AG04450 (cell line): ENCODE results near the gene PODXL2. TPM values are rescaled to one million over a fixed set of nuclear protein-coding genes. Genes with fewer than 3 reads are reported as not detected.

Source experiments
- CTCF ChIA-PET: fragments of 300-600, 350-600 bp; formaldehyde crosslinking; extraction: SDS; loops from one replicate; lab custom pipeline; 2022; ENCODE audit warnings: antibody characterized with exemption, inconsistent platforms; lab: Charles Lee
- POLR2A ChIA-PET: fragments of 350-600 bp; formaldehyde crosslinking; extraction: SDS; loops from one replicate; lab custom pipeline; 2021; ENCODE audit warnings: antibody characterized with exemption, inconsistent platforms; lab: Yijun Ruan, JAX
- DNase-seq: peaks from one replicate; pipeline ENCODE4 v3.0.0-alpha.2; 2011; ENCODE audit warnings: low read depth, low spot score
- H3K27ac ChIP-seq: one replicate; pipeline ENCODE4 v1.5.1; 2012; ENCODE audit warnings: low read depth, low read length, control low read depth
- H3K27me3 ChIP-seq: one replicate; pipeline ENCODE4 v1.6.0; 2012; ENCODE audit warnings: low read length; ENCODE audit not compliant: control insufficient read depth, insufficient read depth
- H3K4me3 ChIP-seq: 2 replicates; pipeline ENCODE4 v1.5.1; 2011; ENCODE audit warnings: mild to moderate bottlenecking, low read depth, low read length, control low read depth
- H3K9me3 ChIP-seq: 2 replicates; pipeline ENCODE4 v1.5.1; 2012; ENCODE audit warnings: low read length; ENCODE audit not compliant: control insufficient read depth, insufficient read depth
- polyA plus RNA-seq: library from polyadenylated mRNA; depleted of rRNA; stranded (reverse); fragments of >200 nt; gene quantifications from 2 replicates; pipeline ENCODE4 v1.2.3, GENCODE V29; 2011
- TF ChIP-seq, protein P1 (sequence below): IDR thresholded peaks from 2 replicates; pipeline ENCODE4 v1.5.1; 2011; ENCODE audit warnings: low read depth, low read length, control low read depth, inconsistent platforms

The PODXL2 gene
- polyA plus RNA-seq, 1 experiment, result 1.5 TPM

- H3K9me3 ChIP-seq, result no peaks in the 10 kb centered on the region
- ChIA-PET CTCF (interaction anchor here (0.6 kb wide), 1 partner anchor 16 kb away, joined by 4 read pairs; no protein-coding TSS in a partner anchor), POLR2A (no interaction called here)
These were observed 84.1 kb downstream of the PODXL2 start for GRCh38 chr3:127712881-127713771.

DNA sequence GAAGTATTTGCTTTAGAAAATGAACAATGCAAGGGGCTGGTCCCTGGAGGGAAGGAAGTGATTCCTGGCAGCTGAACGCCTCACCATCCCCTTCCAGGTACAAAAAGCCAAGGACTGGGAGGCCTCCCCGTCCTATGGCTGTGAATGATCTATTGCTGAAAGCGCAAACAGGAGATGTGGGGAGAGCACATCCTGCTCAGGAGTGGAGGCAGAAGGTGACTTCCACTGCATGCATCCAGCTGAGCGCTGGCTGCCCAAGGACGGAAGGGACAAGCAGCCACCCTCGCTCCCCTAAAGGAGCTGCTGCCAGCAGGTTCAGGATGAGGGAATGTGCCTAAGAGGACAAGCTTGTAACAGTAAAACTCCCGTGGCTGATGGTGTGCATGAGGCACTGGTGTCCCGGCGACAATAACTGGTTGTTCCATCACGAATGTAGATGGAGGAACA lies 85.2 kb downstream of the PODXL2 start:
- CTCF ChIA-PET, result interaction anchor here (0.6 kb wide), 1 partner anchor 17 kb away, joined by 4 read pairs; no protein-coding TSS in a partner anchor
- POLR2A ChIA-PET, result no interaction called here
- no peak for DNase-seq
- TF ChIP-seq, protein P1, sequence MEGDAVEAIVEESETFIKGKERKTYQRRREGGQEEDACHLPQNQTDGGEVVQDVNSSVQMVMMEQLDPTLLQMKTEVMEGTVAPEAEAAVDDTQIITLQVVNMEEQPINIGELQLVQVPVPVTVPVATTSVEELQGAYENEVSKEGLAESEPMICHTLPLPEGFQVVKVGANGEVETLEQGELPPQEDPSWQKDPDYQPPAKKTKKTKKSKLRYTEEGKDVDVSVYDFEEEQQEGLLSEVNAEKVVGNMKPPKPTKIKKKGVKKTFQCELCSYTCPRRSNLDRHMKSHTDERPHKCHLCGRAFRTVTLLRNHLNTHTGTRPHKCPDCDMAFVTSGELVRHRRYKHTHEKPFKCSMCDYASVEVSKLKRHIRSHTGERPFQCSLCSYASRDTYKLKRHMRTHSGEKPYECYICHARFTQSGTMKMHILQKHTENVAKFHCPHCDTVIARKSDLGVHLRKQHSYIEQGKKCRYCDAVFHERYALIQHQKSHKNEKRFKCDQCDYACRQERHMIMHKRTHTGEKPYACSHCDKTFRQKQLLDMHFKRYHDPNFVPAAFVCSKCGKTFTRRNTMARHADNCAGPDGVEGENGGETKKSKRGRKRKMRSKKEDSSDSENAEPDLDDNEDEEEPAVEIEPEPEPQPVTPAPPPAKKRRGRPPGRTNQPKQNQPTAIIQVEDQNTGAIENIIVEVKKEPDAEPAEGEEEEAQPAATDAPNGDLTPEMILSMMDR, result no peak
- H3K27ac ChIP-seq, result no peak overlapping the region
- H3K4me3 ChIP-seq, result no peak overlapping the region
- H3K9me3 ChIP-seq, result no peaks in the 10 kb centered on the region
- no peaks in the 10 kb centered on the region for H3K27me3 ChIP-seq

More at GRCh38 chr3:127712881-127713771, 84.1 kb downstream of the PODXL2 start:
- H3K27ac ChIP-seq, result no peak overlapping the region
- no peak overlapping the region for H3K4me3 ChIP-seq
- no peaks in the 10 kb centered on the region for H3K27me3 ChIP-seq
- DNase-seq, result no peak
- TF ChIP-seq, protein P1, result no peak

GRCh38 chr3:127714866-127715265 lies 85.9 kb downstream of the PODXL2 start:
- no peak for DNase-seq
- Histone ChIP-seq H3K9me3 (no peaks in the 10 kb centered on the region), H3K27me3 (no peaks in the 10 kb centered on the region), H3K4me3 (no peak overlapping the region), H3K27ac (no peak overlapping the region)
- ChIA-PET CTCF (interaction anchor here (0.9 kb wide), 1 partner anchor 140 kb away, joined by 3 read pairs; no protein-coding TSS in a partner anchor), POLR2A (no interaction called here)
- TF ChIP-seq, protein P1, result no peak

DNA sequence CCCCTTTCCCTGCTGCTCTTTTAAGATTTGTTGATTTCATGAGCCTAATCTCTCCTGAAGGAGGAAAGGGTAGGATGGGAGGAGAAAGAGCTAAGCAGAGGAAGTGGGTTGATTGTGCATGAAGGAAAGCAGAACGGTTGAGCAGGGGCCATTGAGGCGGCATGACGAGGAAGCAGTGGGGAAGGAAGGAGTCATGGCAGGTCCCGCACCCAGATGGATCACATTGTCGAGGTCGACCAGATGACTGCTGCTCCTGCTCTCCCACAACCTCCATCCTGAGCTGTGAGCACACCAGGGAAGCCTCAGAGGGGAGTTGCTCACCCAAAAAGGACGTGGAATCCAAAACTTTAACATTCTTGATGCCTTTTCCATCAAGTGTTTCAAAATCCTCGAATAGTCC lies 86.5 kb downstream of the PODXL2 start:
- Histone ChIP-seq H3K4me3 (no peak overlapping the region), H3K27ac (no peak overlapping the region), H3K27me3 (no peaks in the 10 kb centered on the region), H3K9me3 (no peaks in the 10 kb centered on the region)
- TF ChIP-seq, protein P1, result no peak
- CTCF ChIA-PET, result interaction anchor here (0.9 kb wide), 1 partner anchor 140 kb away, joined by 3 read pairs; no protein-coding TSS in a partner anchor
- POLR2A ChIA-PET, result no interaction called here
- no peak for DNase-seq

DNA sequence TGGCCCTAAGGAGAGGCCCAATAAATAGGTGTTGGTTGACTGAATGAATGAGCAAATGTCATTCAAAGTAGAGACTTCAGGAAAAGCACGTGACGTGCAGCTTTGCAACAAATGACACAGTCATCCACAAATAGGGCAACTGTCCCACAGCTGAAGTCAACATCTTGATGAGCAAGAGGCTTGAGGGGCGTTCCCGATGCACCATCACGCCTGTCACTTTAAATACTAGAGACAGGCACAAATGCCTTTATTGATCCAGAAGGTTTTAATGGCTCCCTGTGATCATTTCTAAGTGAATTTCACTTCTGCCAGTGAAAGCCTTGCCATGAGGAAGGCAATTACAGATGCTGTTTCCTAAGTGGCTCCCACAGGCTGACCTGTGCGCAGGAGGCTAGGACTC lies 87.4 kb downstream of the PODXL2 start:
- H3K4me3 ChIP-seq, result no peak overlapping the region
- ChIA-PET CTCF (no interaction called here), POLR2A (no interaction called here)
- H3K27ac ChIP-seq, result no peak overlapping the region
- no peaks in the 10 kb centered on the region for H3K27me3 ChIP-seq
- DNase-seq, result no peak
- no peaks in the 10 kb centered on the region for H3K9me3 ChIP-seq
- TF ChIP-seq, protein P1, result no peak
